GM18870 (cell line): ENCODE data around the gene ERBB4.

Experiments
- ATAC-seq: cut with Tn5 transposase; IDR thresholded peaks from one replicate; pipeline ENCODE4 v1.9.1; 2021; ENCODE audit warnings: moderate library complexity; ENCODE audit not compliant: unreplicated experiment

ERBB4 gene

GRCh38 chr2:211440107-211440506 is 1098.5 kb downstream of the ERBB4 start:
- ATAC-seq, result no peak

GRCh38 chr2:211439011-211439410 is 1099.6 kb downstream of the ERBB4 start:
- ATAC-seq, result no peak

GRCh38 chr2:211437396-211437795 is 1101.2 kb downstream of the ERBB4 start:
- no peak for ATAC-seq

GRCh38 chr2:211436182-211436581 is 1102.4 kb downstream of the ERBB4 start:
- no peak for ATAC-seq

GRCh38 chr2:211435331-211435730 is 1103.3 kb downstream of the ERBB4 start:
- no peak for ATAC-seq

GRCh38 chr2:211434773-211435172 is 1103.8 kb downstream of the ERBB4 start:
- ATAC-seq, result no peak

- no peak for ATAC-seq
These were observed 1109.2 kb downstream of the ERBB4 start for GRCh38 chr2:211429256-211429920.

- no peak for ATAC-seq
These were observed 1112.4 kb downstream of the ERBB4 start for GRCh38 chr2:211426240-211426639.

- no peak for ATAC-seq
These were observed 1115.6 kb downstream of the ERBB4 start for GRCh38 chr2:211423018-211423417.

- no peak for ATAC-seq
These were observed 1121.1 kb downstream of the ERBB4 start for GRCh38 chr2:211417544-211417943.

GRCh38 chr2:211416373-211416772 is 1122.2 kb downstream of the ERBB4 start:
- no peak for ATAC-seq

- ATAC-seq, result no peak
These were observed 1124.9 kb downstream of the ERBB4 start for GRCh38 chr2:211413746-211414145.

GRCh38 chr2:211408483-211408891 is 1130.1 kb downstream of the ERBB4 start:
- no peak for ATAC-seq

GRCh38 chr2:211407076-211407475 is 1131.5 kb downstream of the ERBB4 start:
- ATAC-seq, result no peak

- ATAC-seq, result no peak
These were observed 1133.6 kb downstream of the ERBB4 start for GRCh38 chr2:211405036-211405435.

- no peak for ATAC-seq
These were observed 1134.5 kb downstream of the ERBB4 start for GRCh38 chr2:211404098-211404497.

GRCh38 chr2:211401328-211401727 is 1137.3 kb downstream of the ERBB4 start:
- no peak for ATAC-seq

- ATAC-seq, result no peak
These were observed 1140.8 kb downstream of the ERBB4 start for GRCh38 chr2:211397764-211398163.

GRCh38 chr2:211396815-211397214 is 1141.8 kb downstream of the ERBB4 start:
- ATAC-seq, result no peak

GRCh38 chr2:211391189-211391567 is 1147.4 kb downstream of the ERBB4 start:
- ATAC-seq, result no peak

GRCh38 chr2:211390536-211391188 is 1147.9 kb downstream of the ERBB4 start:
- ATAC-seq, result no peak

GRCh38 chr2:211387734-211388133 is 1150.9 kb downstream of the ERBB4 start:
- no peak for ATAC-seq

GRCh38 chr2:211380041-211380440 is 1158.6 kb downstream of the ERBB4 start:
- no peak for ATAC-seq
